DLD1 (cell line): Measurements from ENCODE around the gene HECW1.
"Not testable (repeated sequence)": the region's sequence is repeated elsewhere in the genome, so short reads cannot be mapped to it uniquely, and the experiment has no call there.

Experiments
- in situ Hi-C: cut with HindIII; loops from 2 replicates; pipeline ENCODE4 v1.10.0; 2017; ENCODE audit warnings: low sequenced_read_pairs

HECW1 gene

GRCh38 chr7:43111630-43112458 is 603 bp upstream of the HECW1 start:
- in situ Hi-C loops = no loop called here

- in situ Hi-C loops = no loop called here
Measured at GRCh38 chr7:43112941-43113621, 634 bp downstream of the HECW1 start.

- in situ Hi-C loops = no loop called here
Measured at GRCh38 chr7:43113622-43114457, 1.4 kb downstream of the HECW1 start.

- in situ Hi-C loops = no loop called here
Measured at GRCh38 chr7:43114458-43114780, 2.0 kb downstream of the HECW1 start.

GRCh38 chr7:43116451-43116850 is 4.0 kb downstream of the HECW1 start:
- in situ Hi-C loops = no loop called here

- in situ Hi-C loops = no loop called here
Measured at GRCh38 chr7:43117095-43117494, 4.6 kb downstream of the HECW1 start.

GRCh38 chr7:43117861-43118260 is 5.4 kb downstream of the HECW1 start:
- in situ Hi-C loops = no loop called here

- in situ Hi-C loops = no loop called here
Measured at GRCh38 chr7:43118313-43118712, 5.9 kb downstream of the HECW1 start.

- in situ Hi-C loops = no loop called here
Measured at GRCh38 chr7:43119371-43120075, 7.1 kb downstream of the HECW1 start.

GRCh38 chr7:43121973-43122372 is 9.5 kb downstream of the HECW1 start:
- in situ Hi-C loops = no loop called here

GRCh38 chr7:43123457-43123856 is 11.0 kb downstream of the HECW1 start:
- in situ Hi-C loops = no loop called here

- in situ Hi-C loops = no loop called here
Measured at GRCh38 chr7:43124388-43124787, 11.9 kb downstream of the HECW1 start.

GRCh38 chr7:43130347-43130746 is 17.9 kb downstream of the HECW1 start:
- in situ Hi-C loops = no loop called here

GRCh38 chr7:43135129-43135528 is 22.7 kb downstream of the HECW1 start:
- in situ Hi-C loops = no loop called here

- in situ Hi-C loops = no loop called here
Measured at GRCh38 chr7:43136064-43136463, 23.6 kb downstream of the HECW1 start.

GRCh38 chr7:43137121-43137744 is 24.8 kb downstream of the HECW1 start:
- in situ Hi-C loops = not testable (repeated sequence)

GRCh38 chr7:43137811-43138210 is 25.4 kb downstream of the HECW1 start:
- in situ Hi-C loops = no loop called here

GRCh38 chr7:43138710-43139109 is 26.3 kb downstream of the HECW1 start:
- in situ Hi-C loops = no loop called here

- in situ Hi-C loops = no loop called here
Measured at GRCh38 chr7:43139137-43139536, 26.7 kb downstream of the HECW1 start.

GRCh38 chr7:43140186-43140585 is 27.7 kb downstream of the HECW1 start:
- in situ Hi-C loops = no loop called here

- in situ Hi-C loops = no loop called here
Measured at GRCh38 chr7:43141091-43141490, 28.6 kb downstream of the HECW1 start.
